GM12874 (cell line): Measurements from ENCODE around the gene AMD1.
A peak's percentile ranks its signal among the peaks of the same experiment; 100 is the strongest.

ENCODE experiments used
- TF ChIP-seq, protein P1 (sequence below): IDR thresholded peaks from 2 replicates; pipeline ENCODE4 v1.5.1; 2011; ENCODE audit warnings: low read depth, mild to moderate bottlenecking, control low read depth, low read length, moderate library complexity; ENCODE audit not compliant: insufficient read depth

AMD1 gene

DNA sequence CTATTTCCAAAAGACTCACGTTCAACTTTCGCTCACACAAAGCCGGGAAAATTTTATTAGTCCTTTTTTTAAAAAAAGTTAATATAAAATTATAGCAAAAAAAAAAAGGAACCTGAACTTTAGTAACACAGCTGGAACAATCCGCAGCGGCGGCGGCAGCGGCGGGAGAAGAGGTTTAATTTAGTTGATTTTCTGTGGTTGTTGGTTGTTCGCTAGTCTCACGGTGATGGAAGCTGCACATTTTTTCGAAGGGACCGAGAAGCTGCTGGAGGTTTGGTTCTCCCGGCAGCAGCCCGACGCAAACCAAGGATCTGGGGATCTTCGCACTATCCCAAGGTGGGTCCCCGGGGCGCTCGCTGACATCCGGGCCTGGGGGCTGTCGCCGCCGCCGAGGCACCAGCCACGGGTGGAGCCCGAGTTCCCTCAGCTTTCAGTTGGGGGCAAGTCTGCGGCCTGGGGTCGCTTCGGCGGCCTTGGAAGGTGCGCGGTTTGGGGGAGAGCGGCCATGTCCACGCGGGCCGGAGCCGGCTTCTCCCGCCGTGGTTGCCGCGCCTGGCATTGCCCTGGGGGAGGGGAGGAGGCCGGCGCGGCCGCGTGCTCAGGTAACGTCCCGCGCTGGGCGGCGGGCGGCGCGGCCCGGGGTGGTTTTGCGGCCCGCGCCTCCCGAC, 429 bp downstream of the AMD1 start:
- TF ChIP-seq, protein P1, sequence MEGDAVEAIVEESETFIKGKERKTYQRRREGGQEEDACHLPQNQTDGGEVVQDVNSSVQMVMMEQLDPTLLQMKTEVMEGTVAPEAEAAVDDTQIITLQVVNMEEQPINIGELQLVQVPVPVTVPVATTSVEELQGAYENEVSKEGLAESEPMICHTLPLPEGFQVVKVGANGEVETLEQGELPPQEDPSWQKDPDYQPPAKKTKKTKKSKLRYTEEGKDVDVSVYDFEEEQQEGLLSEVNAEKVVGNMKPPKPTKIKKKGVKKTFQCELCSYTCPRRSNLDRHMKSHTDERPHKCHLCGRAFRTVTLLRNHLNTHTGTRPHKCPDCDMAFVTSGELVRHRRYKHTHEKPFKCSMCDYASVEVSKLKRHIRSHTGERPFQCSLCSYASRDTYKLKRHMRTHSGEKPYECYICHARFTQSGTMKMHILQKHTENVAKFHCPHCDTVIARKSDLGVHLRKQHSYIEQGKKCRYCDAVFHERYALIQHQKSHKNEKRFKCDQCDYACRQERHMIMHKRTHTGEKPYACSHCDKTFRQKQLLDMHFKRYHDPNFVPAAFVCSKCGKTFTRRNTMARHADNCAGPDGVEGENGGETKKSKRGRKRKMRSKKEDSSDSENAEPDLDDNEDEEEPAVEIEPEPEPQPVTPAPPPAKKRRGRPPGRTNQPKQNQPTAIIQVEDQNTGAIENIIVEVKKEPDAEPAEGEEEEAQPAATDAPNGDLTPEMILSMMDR, result no peak

DNA sequence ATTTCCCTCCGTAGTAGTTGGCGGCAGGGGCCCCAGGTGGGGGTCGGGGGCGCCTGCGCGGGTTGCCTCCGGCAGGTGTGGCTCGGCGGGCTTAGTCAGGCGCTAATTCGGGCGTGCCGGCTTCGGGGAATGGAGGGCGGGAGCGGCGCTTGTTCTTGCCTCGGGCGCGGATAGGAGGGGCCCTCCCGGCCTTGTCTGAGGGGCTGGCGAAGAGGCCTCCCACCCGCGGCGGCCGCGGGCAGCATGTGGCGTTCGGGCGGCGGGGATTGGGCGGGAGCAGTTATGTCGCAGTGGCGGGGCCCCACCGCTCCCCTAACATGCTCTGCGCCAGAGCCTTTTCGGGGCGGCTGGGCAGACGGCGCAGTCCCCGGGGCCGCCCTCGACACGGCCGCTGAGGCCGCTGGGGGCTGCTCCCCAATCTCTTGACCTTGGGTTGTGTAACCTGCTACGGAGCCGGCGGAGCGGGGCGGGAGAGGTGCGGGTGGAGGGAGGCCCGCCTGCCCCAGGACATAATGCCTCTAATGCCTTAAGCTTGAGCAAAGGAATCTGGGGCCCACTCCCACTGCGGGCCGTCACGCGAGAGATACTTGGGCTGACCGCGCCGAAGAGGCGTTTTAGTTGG, 1.1 kb downstream of the AMD1 start:
- TF ChIP-seq, protein P1, result no peak

DNA sequence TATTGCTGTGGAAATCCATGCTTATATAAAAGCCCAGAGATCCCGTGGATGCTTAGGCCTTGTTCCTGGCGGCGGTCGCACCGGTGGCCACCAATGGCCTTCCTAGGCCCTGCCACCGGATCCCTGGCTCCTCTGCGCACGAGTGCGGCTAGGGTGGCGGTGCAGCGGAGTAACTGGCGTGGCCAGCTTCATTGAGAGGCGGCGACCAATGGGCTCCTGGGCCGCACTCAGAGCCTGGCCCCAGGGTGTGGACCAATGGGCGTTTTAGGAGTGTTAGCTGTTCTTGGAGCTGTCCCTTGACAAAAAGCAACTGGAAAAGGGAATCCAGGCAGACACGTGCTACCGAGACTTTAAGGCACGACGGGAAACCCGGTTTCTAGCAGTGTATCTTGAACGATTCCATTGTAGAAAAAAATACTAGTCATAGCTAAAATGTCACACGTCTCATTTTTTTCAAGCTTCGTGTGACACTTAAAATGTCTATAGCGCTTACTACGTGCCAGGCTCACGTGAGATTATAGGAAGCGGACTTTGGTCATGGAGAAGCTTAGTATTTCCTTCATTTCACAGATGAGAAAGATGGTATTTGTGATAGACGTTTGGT, 1.7 kb downstream of the AMD1 start:
- TF ChIP-seq, protein P1, result no peak

DNA sequence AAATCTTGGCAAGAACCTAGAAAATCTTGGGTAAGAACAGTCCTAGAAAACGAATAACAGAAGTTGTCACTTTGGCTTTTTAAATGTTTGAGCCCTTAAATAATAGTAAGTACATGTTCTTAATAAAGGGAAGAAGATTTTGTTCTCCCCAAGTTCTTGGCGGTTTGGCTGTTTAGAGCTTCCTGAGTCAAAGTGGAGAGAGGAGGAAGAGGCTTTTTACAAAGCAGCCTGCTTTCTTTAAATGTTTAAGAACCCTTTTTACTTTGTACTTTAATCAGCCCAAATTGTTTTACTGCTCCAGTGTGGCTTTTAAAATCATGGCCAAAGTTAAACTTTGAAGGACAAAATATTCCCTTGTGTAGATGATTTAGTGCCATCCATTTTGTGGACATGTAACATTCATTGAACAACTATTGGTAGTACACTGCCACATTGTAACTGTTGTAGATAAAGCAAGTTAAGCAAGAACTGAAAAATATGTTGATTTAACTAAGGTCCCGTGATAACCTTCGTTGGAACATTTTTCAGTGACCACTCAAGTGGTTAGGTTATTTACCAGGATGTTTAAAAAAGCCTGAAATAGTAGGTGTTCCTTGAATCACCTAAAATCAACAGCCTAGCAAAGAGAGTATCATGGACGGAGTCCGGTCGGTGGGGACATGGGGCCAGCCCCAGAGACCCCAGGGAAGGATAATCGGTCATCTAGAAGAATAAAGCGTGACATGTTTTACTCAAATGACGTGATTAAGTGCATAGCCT, 2.4 kb downstream of the AMD1 start:
- TF ChIP-seq, protein P1, result no peak

DNA sequence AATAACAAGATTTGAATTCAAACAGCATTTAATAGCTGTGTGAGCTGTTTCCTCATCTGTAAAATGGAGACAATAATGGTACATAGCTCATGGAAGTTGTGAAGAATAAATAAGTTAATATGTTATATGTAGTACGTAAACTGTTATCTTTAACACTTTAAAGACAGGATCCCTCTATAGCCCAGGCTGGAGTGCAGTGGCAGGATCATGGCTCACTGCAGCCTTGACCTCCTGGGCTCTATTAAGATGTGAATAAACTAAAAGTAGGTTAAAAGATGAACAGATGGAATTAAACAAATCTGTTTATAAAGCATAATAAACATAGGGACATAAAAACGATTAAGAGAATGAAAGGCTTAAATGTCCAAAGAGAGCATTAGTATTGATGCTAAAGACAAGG, 3.0 kb downstream of the AMD1 start:
- TF ChIP-seq, protein P1, result no peak

DNA sequence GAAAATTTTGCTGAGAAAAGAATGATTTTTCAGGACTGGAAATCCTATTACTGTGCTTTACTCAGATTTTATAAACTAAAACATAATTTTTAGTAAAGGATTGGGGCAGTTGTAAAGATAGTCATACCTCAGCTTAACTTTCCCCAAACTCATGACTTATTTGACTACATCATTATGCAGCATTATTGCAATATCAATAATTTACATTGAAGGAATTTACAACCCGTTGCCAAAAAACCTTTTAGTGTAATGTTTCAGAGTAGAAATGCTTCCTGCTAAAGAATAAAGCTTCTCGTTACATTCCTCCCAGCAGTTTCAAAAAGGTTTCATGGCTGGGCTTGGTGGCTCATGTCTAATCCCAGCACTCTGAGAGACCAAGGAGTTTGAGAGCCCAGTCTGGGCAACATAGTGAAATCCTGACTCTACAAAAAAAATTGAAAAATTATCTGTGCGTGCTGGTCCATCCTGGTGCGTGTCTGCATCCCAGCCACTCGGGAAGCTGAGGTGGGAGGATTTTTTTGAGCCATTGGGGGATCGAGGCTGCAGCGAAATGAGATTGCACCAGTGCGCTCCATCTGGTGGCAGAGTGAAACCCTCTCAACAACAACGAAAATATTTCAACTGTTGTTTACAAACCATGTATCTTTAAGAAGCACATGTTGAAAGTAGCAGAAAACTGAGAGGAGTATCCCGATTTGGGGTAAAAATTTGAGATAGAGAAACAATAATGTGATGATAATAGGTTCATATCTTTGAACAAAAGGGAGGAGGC, 4.4 kb downstream of the AMD1 start:
- TF ChIP-seq, protein P1, result peak; percentile 64
